Ovary (tissue), 3 donors: ENCODE results near the gene PIGK.

Experiments used
- CTCF ChIP-seq, 3 donors: fragments of 450-650 bp in 2 of 3; fragments of 200-600 bp in 1 of 3; IDR thresholded peaks; one replicate each; pipeline versions ENCODE4 v1.5.1 to v1.8.0; 2016 to 2022; ENCODE audit warnings: antibody characterized with exemption in 3 of 3, mild to moderate bottlenecking in 1 of 3
- POLR2A ChIP-seq: fragments of 450-650 bp; IDR thresholded peaks from one replicate; pipeline ENCODE4 v1.6.1; 2017; ENCODE audit warnings: antibody characterized with exemption, mild to moderate bottlenecking, moderate library complexity
- donor health status: DM: no; HTN: no; CAD: no.

DNA sequence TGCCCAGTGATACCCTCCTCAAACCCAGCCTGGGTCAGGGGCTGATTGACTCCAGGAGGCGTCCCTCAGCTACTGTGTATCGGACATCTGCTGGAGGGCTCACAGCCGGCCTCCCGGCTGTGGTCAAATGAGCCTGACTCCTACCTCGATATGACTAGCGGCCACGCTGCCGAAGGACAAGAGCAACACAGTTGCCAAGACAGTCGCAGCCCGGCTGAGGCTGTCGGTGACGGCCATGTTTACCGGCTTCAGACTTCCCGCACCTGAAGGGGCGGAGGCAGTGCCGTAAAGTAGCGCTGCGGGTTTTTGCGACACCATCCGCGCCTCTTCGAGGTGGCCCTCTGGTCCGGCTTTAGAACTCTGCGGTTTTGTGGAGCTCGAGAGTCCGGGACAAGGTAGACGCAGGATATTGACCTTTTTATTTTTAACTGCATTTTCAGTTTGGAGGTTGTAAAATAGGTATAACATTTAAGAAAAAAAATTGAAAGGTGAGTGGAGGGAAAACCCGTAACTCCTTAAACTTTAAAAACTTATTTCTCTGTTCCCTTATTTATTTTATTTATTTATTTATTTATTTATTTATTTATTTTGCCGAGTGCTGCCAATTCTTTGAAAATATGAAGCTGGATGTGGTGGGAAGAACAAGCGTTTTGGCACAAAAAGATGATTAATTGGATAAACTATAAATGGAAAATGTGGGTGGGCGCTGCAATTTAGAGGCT is at the start of gene PIGK:
- TF ChIP-seq CTCF (IDR thresholded peaks at IDR 0.05) (no peak), POLR2A (no peak)
